ENCODE data around the gene LMLN.

DNA sequence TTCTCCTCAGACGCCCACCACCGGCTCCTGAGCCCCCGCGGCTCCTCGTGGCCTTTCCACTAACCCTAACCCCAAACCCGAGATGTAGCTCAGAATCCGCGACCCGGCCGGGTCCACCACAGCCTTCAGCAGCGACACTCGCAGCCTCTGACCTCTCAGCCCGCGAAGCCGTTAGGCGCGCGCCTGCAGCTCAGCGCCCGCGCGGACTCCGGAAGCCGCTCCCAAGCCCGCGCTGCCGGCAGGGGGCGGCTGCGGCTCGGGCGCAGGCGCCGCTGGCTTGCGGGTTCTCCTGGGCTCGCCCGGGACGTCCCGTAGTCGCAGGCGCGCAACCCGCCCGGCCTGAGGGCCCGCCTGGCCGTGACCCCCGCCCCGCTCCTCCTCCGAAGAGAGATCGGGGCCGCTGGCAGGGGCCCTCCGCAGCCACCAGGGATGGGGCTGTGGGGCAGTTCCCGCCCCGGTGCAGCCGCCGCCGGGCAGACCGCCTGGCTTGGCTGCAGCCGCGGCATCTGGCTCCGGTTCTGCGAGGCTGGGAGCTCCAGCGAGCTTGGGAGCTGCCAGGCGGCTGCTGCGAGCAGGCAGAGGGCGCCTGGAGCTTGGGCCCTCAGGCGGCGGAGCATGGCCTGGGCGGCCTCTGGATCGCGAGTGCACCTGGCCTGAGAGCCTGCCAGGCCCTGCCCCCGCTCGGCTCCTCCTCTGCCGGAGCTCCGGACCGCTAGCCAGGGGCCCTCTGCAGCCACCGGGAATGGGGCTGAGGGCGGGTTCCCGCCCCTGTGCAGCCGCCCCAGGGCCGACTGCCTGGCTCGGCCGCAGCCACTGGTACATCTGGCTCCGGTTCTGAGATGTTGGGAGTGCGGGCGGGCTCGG lies 120.7 kb downstream of the LMLN start:
- TF ChIP-seq CTCF (IDR thresholded peaks at IDR 0.05; ENCODE audit: insufficient read depth, low read length, poor library complexity, severe bottlenecking) (no peak), EZH2phosphoT487 (conservative IDR thresholded peaks at IDR 0.05; ENCODE audit: low read length) (no peak)

Data from SU-DHL-6 (cell line).